CD4-positive, alpha-beta T cell (primary cell): ENCODE data around the gene NCAPD2. TPM values are rescaled to one million over a fixed set of nuclear protein-coding genes. Genes with fewer than 3 reads are reported as not detected.
A peak's percentile ranks its signal among the peaks of the same experiment; 100 is the strongest.

ENCODE experiments used
- ATAC-seq: fragments of 200-7000 bp; cut with Tn5 transposase; one replicate; pipeline ENCODE4 v1.10.0; 2022; ENCODE audit warnings: mild to moderate bottlenecking; ENCODE audit not compliant: poor library complexity
- CTCF ChIA-PET: fragments of 350-600 bp; sonication (Branson Sonifier 250); formaldehyde crosslinking; loops from one replicate; lab custom pipeline; 2021; ENCODE audit warnings: antibody characterized with exemption, inconsistent platforms; lab: Charles Lee
- POLR2A ChIA-PET: fragments of 350-600 bp; sonication (Branson Sonifier 250); formaldehyde crosslinking; loops from one replicate; lab custom pipeline; 2021; ENCODE audit warnings: antibody characterized with exemption, inconsistent platforms; lab: Charles Lee
- DNase-seq, 14 experiments: peaks; one replicate each; pipeline ENCODE4 v3.0.0-alpha.2; 2013 to 2020; ENCODE audit warnings: mixed read lengths in 2 of 14
- H3K27ac ChIP-seq, 2 donors: one replicate each; pipeline versions ENCODE4 v1.5.1 to v1.7.0; 2013; ENCODE audit warnings: low read length in 2 of 2, low read depth in 1 of 2, mild to moderate bottlenecking in 1 of 2
- H3K27me3 ChIP-seq, 2 experiments: 1 replicate in 1 of 2; 2 replicates in 1 of 2; pipeline versions ENCODE4 v1.6.1 to v1.7.0; 2013; ENCODE audit warnings: low read length in 2 of 2, control low read depth in 1 of 2, mild to moderate bottlenecking in 1 of 2, moderate library complexity in 1 of 2; ENCODE audit not compliant: insufficient read depth in 2 of 2, control insufficient read depth in 1 of 2
- H3K36me3 ChIP-seq: one replicate; pipeline ENCODE4 v1.6.1; 2013; ENCODE audit warnings: low read length, control low read depth; ENCODE audit not compliant: insufficient read depth
- H3K4me1 ChIP-seq: one replicate; pipeline ENCODE4 v1.6.1; 2013; ENCODE audit warnings: low read length, control low read depth; ENCODE audit not compliant: insufficient read depth
- H3K4me3 ChIP-seq: one replicate; pipeline ENCODE4 v1.5.1; 2013; ENCODE audit warnings: mild to moderate bottlenecking, low read length, moderate library complexity
- H3K9me3 ChIP-seq, 2 experiments: 1 replicate in 1 of 2; 2 replicates in 1 of 2; pipeline versions ENCODE4 v1.6.1 to v1.7.0; 2013; ENCODE audit warnings: low read length in 2 of 2, mild to moderate bottlenecking in 2 of 2, control low read depth in 1 of 2, moderate library complexity in 1 of 2; ENCODE audit not compliant: control insufficient read depth in 1 of 2, insufficient read depth in 1 of 2
- H3K27ac Mint-ChIP-seq: one replicate; pipeline ENCODE4 v1.8.0; 2020; ENCODE audit warnings: mixed read lengths
- H3K27me3 Mint-ChIP-seq: one replicate; pipeline ENCODE4 v1.8.0; 2021; ENCODE audit warnings: mixed read lengths
- H3K36me3 Mint-ChIP-seq: one replicate; pipeline ENCODE4 v1.8.0; 2021; ENCODE audit warnings: low read depth, mixed read lengths
- H3K4me1 Mint-ChIP-seq: one replicate; pipeline ENCODE4 v1.8.0; 2021; ENCODE audit warnings: low read depth, mixed read lengths
- H3K4me3 Mint-ChIP-seq: one replicate; pipeline ENCODE4 v1.8.0; 2020; ENCODE audit warnings: mild to moderate bottlenecking, mixed read lengths
- H3K9me3 Mint-ChIP-seq: one replicate; pipeline ENCODE4 v1.8.0; 2020; ENCODE audit warnings: mixed read lengths
- CTCF ChIP-seq: fragments of 200-600 bp; IDR thresholded peaks from one replicate; pipeline ENCODE4 v1.8.0; 2022; ENCODE audit warnings: antibody characterized with exemption, mild to moderate bottlenecking
- intact Hi-C, 2 experiments: fragments of 100-400 bp; cut with DNase I in 1 of 2; cut with micrococcal nuclease in 1 of 2; formaldehyde crosslinking; loops; one replicate each; pipeline versions ENCODE4 v1.15.1 to v1.9.0; 2023 to 2025; cut with DNase I, micrococcal nuclease
- total RNA-seq, 174 experiments: library from RNA in 2 of 174; stranded (reverse) in 2 of 174; gene quantifications; one replicate each; pipeline ENCODE4 v1.2.3 and lab custom pipeline; 2021 to 2026

The NCAPD2 gene
- total RNA-seq, 2 experiments from 2014 or later = 13.7 to 14.9 TPM

GRCh38 chr12:6450091-6450868, 43.6 kb upstream of the NCAPD2 start:
- Mint-ChIP-seq H3K27ac (peak overlapping the region; percentile 98), H3K27me3 (no peaks in the 10 kb centered on the region), H3K4me3 (peak overlapping the region; percentile 94), H3K9me3 (no peaks in the 10 kb centered on the region), H3K4me1 (peaks cover 77% of the 10 kb centered on the region), H3K36me3 (peaks cover 83% of the 10 kb centered on the region)
- intact Hi-C loops = loop anchor here in 1 of 2 experiments (2.0 kb wide), 1 partner anchor 15 kb away; no protein-coding TSS in a partner anchor
- DNase-seq (no peak), ATAC-seq (no peak)
- H3K9me3 ChIP-seq = no peaks in the 10 kb centered on the region
- no peaks in the 10 kb centered on the region for H3K27me3 ChIP-seq
- H3K4me1 ChIP-seq = peaks cover 77% of the 10 kb centered on the region
- H3K27ac ChIP-seq = peak overlapping the region; percentile 96 to 99
- peak overlapping the region; percentile 97 for H3K4me3 ChIP-seq
- peaks cover 53% of the 10 kb centered on the region for H3K36me3 ChIP-seq
- no peak for TF ChIP-seq CTCF
- CTCF ChIA-PET = interaction anchor here (3.8 kb wide), 1 partner anchor 15 kb away, joined by 18 read pairs; no protein-coding TSS in a partner anchor
- POLR2A ChIA-PET = interaction anchor here (1.1 to 16.2 kb wide), 8 partner anchors 7 to 115 kb away, joined by 3 to 225 read pairs (median 27); partner anchors contain the start of genes CD27, GAPDH, MRPL51 and VAMP1

DNA sequence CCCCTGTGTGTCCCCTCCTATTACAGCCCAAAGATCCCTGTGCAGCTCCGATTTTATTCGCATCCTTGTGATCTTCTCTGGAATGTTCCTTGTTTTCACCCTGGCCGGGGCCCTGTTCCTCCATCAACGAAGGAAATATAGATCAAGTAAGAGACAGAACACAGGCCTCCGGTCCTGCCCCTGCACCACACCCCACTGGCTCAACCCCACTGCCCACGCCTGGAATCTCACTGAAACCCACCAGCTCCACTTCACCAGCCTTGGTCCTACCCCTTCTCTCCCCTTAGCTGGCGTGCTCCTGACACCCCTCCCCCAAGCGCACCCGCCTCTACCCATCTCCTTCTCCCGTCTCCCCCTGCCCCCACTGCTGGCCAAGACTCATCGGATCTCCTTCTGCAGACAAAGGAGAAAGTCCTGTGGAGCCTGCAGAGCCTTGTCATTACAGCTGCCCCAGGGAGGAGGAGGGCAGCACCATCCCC, 43.0 kb upstream of the NCAPD2 start:
- DNase-seq (no peak), ATAC-seq (no peak)
- H3K27me3 Mint-ChIP-seq = no peaks in the 10 kb centered on the region
- H3K36me3 Mint-ChIP-seq = peaks cover 83% of the 10 kb centered on the region
- H3K27ac Mint-ChIP-seq = peak overlapping the region; percentile 98
- Histone ChIP-seq H3K27ac (peak overlapping the region; percentile 96 to 99), H3K27me3 (no peaks in the 10 kb centered on the region), H3K4me1 (peaks cover 77% of the 10 kb centered on the region), H3K9me3 (no peaks in the 10 kb centered on the region), H3K36me3 (peaks cover 57% of the 10 kb centered on the region), H3K4me3 (peak overlapping the region; percentile 97)
- intact Hi-C loops = loop anchor here in 1 of 2 experiments (2.0 kb wide), 1 partner anchor 14 kb away; no protein-coding TSS in a partner anchor
- no peak for TF ChIP-seq CTCF
- CTCF ChIA-PET = interaction anchor here (0.6 to 3.8 kb wide), 5 partner anchors 12 to 113 kb away, joined by 3 to 18 read pairs (median 5); no protein-coding TSS in a partner anchor
- no peaks in the 10 kb centered on the region for H3K9me3 Mint-ChIP-seq
- H3K4me1 Mint-ChIP-seq = peaks cover 80% of the 10 kb centered on the region
- POLR2A ChIA-PET = interaction anchor here (0.9 to 16.2 kb wide), 14 partner anchors 8 to 508 kb away, joined by 3 to 225 read pairs (median 10); partner anchors contain the start of genes C12orf57, CD27, GAPDH and MRPL51
- peak overlapping the region; percentile 94 for H3K4me3 Mint-ChIP-seq
